Activated CD8-positive, alpha-beta memory T cell treated with anti-CD3 and anti-CD28 coated beads, Interleukin-2, amount 10 ng/mL, durations not matched to agents 7 days and 5 days (primary cell): Measurements from ENCODE around the gene PDE9A. TPM values are rescaled to one million over a fixed set of nuclear protein-coding genes. Genes with fewer than 3 reads are reported as not detected.
"Not testable (repeated sequence)": the region's sequence is repeated elsewhere in the genome, so short reads cannot be mapped to it uniquely, and the experiment has no call there.

Experiments
- ATAC-seq: fragments of 150-1000 bp; cut with Tn5 transposase; one replicate; pipeline ENCODE4 v1.10.0; 2021; ENCODE audit warnings: moderate library complexity
- CTCF ChIA-PET: fragments of 350-600 bp; sonication (Branson Sonifier 250); formaldehyde crosslinking; loops from one replicate; lab custom pipeline; 2021; ENCODE audit warnings: antibody characterized with exemption; lab: Charles Lee
- DNase-seq: peaks from one replicate; pipeline ENCODE4 v3.0.0-alpha.2; 2020
- H3K27ac Mint-ChIP-seq: one replicate; pipeline ENCODE4 v1.8.0; 2021; ENCODE audit warnings: mild to moderate bottlenecking, mixed read lengths
- H3K27me3 Mint-ChIP-seq: one replicate; pipeline ENCODE4 v1.8.0; 2021; ENCODE audit warnings: mixed read lengths
- H3K36me3 Mint-ChIP-seq: one replicate; pipeline ENCODE4 v1.8.0; 2021; ENCODE audit warnings: mild to moderate bottlenecking, mixed read lengths
- H3K4me1 Mint-ChIP-seq: one replicate; pipeline ENCODE4 v1.8.0; 2021; ENCODE audit warnings: mixed read lengths
- H3K4me3 Mint-ChIP-seq: one replicate; pipeline ENCODE4 v1.8.0; 2021; ENCODE audit warnings: mild to moderate bottlenecking, moderate library complexity, mixed read lengths
- H3K9me3 Mint-ChIP-seq: one replicate; pipeline ENCODE4 v1.8.0; 2022; ENCODE audit warnings: low read depth, mixed read lengths
- total RNA-seq, 2 experiments: library from RNA; stranded (reverse); gene quantifications; one replicate each; pipeline ENCODE4 v1.2.3, GENCODE V29; 2021

The PDE9A gene
- total RNA-seq, 2 experiments from 2014 or later = 2.0 to 6.8 TPM

- peaks cover 29% of the 10 kb centered on the region for H3K27me3 Mint-ChIP-seq
- H3K4me1 Mint-ChIP-seq, CTCF ChIA-PET, H3K9me3 Mint-ChIP-seq, DNase-seq, H3K4me3 Mint-ChIP-seq, ATAC-seq, H3K36me3 Mint-ChIP-seq, H3K27ac Mint-ChIP-seq: not testable (repeated sequence)
Observed at GRCh38 chr21:42628466-42629061, 24.9 kb upstream of the PDE9A start.

DNA sequence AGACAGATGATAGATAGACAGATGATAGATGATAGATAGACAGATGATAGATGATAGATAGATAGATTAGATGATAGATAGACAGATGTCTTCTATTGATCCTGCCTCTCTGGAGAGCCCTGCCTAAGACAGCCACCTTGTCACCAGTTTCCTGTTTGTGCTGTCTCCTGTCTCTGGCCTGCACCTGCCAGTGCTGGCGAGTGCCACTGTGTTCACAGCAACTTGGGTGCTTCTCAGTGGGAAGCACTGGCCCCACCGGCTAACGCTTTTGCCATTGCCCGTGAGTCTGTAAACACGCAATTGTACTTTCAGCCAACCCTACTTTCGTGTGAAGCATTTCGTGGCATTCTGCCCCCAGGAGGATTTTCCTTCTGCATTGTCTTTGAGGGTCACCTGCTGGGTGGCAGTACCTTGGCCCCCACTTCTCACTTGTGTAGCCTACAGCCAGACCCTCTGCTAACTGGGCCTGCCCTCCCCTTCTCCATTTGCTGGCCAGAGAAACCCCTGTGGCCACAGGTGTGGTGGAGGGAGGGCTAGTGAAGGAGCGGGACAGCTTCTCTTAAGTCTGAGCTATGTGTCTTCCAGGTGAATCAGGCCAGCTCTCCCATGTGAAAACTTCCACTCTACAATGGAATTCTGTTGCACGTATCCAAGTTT lies 23.4 kb upstream of the PDE9A start:
- Mint-ChIP-seq H3K4me1 (no peaks in the 10 kb centered on the region), H3K27ac (no peak overlapping the region), H3K9me3 (no peaks in the 10 kb centered on the region), H3K4me3 (no peak overlapping the region), H3K27me3 (peaks cover 15% of the 10 kb centered on the region), H3K36me3 (no peaks in the 10 kb centered on the region)
- ATAC-seq = no peak
- no peak for DNase-seq
- CTCF ChIA-PET = interaction anchor here (1.7 kb wide), 1 partner anchor 23 kb away, joined by 4 read pairs; the partner anchor contains the start of gene PDE9A

- ATAC-seq (no peak), DNase-seq (no peak)
- Mint-ChIP-seq H3K36me3 (no peaks in the 10 kb centered on the region), H3K4me1 (no peaks in the 10 kb centered on the region), H3K27me3 (peaks cover 11% of the 10 kb centered on the region), H3K4me3 (no peak overlapping the region), H3K9me3 (no peaks in the 10 kb centered on the region), H3K27ac (no peak overlapping the region)
- CTCF ChIA-PET = interaction anchor here (1.7 to 2.0 kb wide), 2 partner anchors 23 to 37 kb away, joined by 4 read pairs; partner anchors contain the start of gene PDE9A
Observed at GRCh38 chr21:42630626-42631025, 22.8 kb upstream of the PDE9A start.

DNA sequence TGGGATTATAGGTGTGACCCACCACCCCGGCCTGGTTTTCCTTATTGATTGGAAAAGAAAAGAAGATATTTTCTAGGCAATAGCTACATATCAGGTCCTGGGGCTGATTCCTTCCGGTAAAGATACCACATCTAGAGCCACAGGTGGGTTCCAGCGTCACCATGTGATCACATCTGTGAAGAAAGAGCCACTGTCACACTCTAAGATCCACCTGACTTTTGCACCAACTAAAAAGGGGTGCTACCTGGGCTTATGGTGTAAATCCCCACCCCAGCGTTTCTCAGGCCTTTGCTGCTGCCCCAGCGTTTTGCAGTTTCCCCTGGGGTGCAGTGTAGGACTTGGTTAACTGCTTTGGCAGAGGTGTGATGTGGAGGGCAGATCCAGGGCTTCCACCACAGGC lies 22.3 kb upstream of the PDE9A start:
- no peaks in the 10 kb centered on the region for H3K4me1 Mint-ChIP-seq
- no peaks in the 10 kb centered on the region for H3K36me3 Mint-ChIP-seq
- H3K4me3 Mint-ChIP-seq = no peak overlapping the region
- H3K27me3 Mint-ChIP-seq = peaks cover 6% of the 10 kb centered on the region
- no peaks in the 10 kb centered on the region for H3K9me3 Mint-ChIP-seq
- H3K27ac Mint-ChIP-seq = no peak overlapping the region
- no peak for DNase-seq
- CTCF ChIA-PET = interaction anchor here (1.7 to 2.0 kb wide), 2 partner anchors 22 to 38 kb away, joined by 4 read pairs; partner anchors contain the start of gene PDE9A
- ATAC-seq = no peak

DNA sequence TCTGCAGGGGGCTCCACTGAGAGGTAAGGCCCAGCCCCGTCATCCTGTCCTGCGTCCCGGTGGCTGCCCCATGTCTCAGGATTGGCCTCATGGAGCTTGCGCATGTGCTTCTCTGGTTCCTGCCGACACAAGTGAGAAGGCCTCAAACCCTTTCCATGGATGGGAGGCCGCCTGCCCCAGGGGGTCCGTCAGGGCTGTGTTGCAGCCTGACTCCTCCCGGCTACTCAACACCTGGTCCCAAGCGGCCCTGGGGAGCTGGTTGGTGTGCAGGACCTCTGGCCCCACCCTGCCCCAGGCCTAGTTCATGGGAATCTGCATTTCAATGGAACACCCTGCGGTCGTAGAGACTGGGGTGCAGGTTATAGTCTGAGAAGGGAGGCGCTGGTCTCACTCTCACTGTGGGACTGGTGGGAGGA lies 21.1 kb upstream of the PDE9A start:
- Mint-ChIP-seq H3K36me3 (no peaks in the 10 kb centered on the region), H3K4me1 (no peaks in the 10 kb centered on the region), H3K9me3 (no peaks in the 10 kb centered on the region), H3K27ac (no peak overlapping the region), H3K4me3 (no peak overlapping the region), H3K27me3 (peaks cover 1% of the 10 kb centered on the region)
- ATAC-seq = no peak
- DNase-seq = no peak
- CTCF ChIA-PET = interaction anchor here (2.0 kb wide), 1 partner anchor 39 kb away, joined by 4 read pairs; no protein-coding TSS in a partner anchor

DNA sequence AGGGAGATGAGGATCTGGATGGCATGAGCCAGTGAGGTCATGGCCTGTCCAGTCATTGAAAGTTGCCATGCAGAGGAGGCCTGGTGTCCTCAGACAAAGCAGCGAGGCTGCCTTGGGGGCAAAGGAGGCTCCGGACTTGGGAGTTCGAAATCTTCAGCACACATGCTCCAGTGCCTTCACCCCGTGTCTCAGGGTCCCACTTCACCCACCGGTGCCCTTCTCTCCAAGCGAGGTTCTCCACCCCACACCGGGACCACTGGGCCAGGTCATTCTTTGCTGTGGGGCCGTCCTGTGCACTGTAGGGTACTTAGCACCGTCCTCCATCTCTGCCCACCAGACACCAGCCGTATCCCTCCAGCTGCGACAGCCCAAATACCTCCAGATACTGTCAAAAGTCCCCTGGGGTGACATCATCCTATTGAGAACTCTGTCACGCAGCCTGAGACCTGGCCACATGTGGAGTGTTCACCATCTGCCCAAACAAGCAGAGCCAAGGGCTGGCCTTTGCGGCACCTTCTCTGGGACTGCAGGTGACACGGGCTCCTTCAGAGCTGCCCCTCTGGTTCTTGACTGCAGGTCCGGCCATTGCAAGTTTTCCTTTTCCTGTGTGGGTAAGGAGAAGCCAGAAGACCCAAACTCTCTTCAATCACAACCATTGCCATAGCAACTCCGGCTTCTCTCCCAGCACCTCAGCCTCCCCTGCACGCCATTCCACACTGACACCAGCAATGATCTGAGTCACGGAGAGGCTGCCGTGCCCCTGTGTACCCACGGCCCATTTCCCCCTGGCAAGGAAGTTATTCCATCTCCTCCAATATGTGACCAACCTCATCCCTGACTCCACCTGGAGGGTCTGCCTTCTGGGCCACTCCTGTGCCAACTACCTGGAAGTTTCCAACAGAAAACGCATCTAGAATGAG lies 20.4 kb upstream of the PDE9A start:
- Mint-ChIP-seq H3K27ac (no peak overlapping the region), H3K4me1 (no peaks in the 10 kb centered on the region), H3K27me3 (no peaks in the 10 kb centered on the region), H3K9me3 (no peaks in the 10 kb centered on the region), H3K36me3 (no peaks in the 10 kb centered on the region), H3K4me3 (no peak overlapping the region)
- CTCF ChIA-PET = no interaction called here
- ATAC-seq (no peak), DNase-seq (no peak)

DNA sequence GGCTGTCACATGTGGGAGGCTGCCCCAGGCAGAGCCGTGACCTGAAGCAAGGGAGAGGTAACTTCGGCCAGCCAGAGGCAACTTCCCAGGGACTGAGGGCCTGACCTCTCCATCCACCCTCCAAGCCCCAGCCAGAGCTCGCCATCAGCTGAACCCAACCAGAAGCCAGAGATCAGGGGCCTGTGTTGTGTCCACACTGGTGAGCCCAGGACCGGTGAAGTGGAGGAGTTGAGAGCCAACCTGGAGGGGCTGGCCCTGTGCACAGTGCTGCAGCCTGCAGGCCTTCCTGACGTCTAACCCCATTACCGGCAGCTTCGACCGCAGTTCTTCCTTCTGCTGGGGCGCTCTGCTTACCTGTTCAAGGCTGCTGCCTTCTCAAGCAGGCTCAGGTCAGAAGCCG lies 19.6 kb upstream of the PDE9A start:
- CTCF ChIA-PET = no interaction called here
- no peaks in the 10 kb centered on the region for H3K27me3 Mint-ChIP-seq
- H3K4me3 Mint-ChIP-seq = no peak overlapping the region
- no peaks in the 10 kb centered on the region for H3K4me1 Mint-ChIP-seq
- no peak for ATAC-seq
- no peak overlapping the region for H3K27ac Mint-ChIP-seq
- no peaks in the 10 kb centered on the region for H3K9me3 Mint-ChIP-seq
- no peak for DNase-seq
- H3K36me3 Mint-ChIP-seq = no peaks in the 10 kb centered on the region

GRCh38 chr21:42635848-42636519 lies 17.4 kb upstream of the PDE9A start:
- no peaks in the 10 kb centered on the region for H3K36me3 Mint-ChIP-seq
- ATAC-seq (no peak), DNase-seq (no peak)
- CTCF ChIA-PET = interaction anchor here (0.7 kb wide), 1 partner anchor 44 kb away, joined by 3 read pairs; no protein-coding TSS in a partner anchor
- H3K4me3 Mint-ChIP-seq = no peak overlapping the region
- H3K27ac Mint-ChIP-seq = no peak overlapping the region
- no peaks in the 10 kb centered on the region for H3K4me1 Mint-ChIP-seq
- no peaks in the 10 kb centered on the region for H3K9me3 Mint-ChIP-seq
- no peaks in the 10 kb centered on the region for H3K27me3 Mint-ChIP-seq

GRCh38 chr21:42636520-42637266 lies 16.7 kb upstream of the PDE9A start:
- ATAC-seq (no peak), DNase-seq (no peak)
- no peak overlapping the region for H3K27ac Mint-ChIP-seq
- no peak overlapping the region for H3K4me3 Mint-ChIP-seq
- H3K27me3 Mint-ChIP-seq = peaks cover 3% of the 10 kb centered on the region
- CTCF ChIA-PET = interaction anchor here (0.7 kb wide), 1 partner anchor 44 kb away, joined by 3 read pairs; no protein-coding TSS in a partner anchor
- no peaks in the 10 kb centered on the region for H3K9me3 Mint-ChIP-seq
- no peaks in the 10 kb centered on the region for H3K4me1 Mint-ChIP-seq
- no peaks in the 10 kb centered on the region for H3K36me3 Mint-ChIP-seq

DNA sequence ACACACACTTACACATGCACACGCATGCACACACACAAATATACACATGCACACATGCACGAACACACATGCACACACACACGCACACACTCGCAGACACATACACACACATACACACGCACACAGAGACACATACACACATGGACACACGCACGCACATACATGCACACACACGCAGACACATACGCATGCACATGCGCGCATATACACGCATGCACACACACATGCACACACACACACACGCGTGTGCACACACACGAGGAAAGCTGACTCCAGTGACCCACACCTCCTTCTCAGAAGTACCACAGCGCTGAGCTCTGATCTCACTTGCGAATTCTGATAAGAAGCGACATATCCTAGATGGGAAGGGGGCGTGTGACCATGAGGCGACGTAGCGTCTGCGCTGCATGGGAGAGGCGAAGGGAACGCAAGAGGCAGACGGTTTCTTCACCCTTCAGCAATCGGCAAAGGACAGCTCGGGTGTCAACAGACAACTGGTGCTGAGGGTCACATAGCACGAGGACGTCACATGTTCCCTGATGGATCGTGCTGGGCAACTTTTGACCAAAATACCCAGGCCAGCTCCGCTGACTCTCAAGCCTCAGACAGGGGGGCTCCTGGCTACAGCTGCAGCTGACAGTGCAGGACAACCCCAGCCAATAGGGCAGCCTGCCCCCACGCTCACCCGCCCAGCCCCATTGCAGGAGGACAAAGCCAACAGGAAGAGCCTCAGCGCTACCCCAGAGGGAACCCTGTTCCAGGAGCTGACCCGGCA lies 16.0 kb upstream of the PDE9A start:
- H3K4me3 Mint-ChIP-seq = no peak overlapping the region
- CTCF ChIA-PET = no interaction called here
- H3K27me3 Mint-ChIP-seq = peaks cover 9% of the 10 kb centered on the region
- ATAC-seq (no peak), DNase-seq (no peak)
- H3K4me1 Mint-ChIP-seq = no peaks in the 10 kb centered on the region
- H3K36me3 Mint-ChIP-seq = no peaks in the 10 kb centered on the region
- H3K9me3 Mint-ChIP-seq = no peaks in the 10 kb centered on the region
- H3K27ac Mint-ChIP-seq = no peak overlapping the region

DNA sequence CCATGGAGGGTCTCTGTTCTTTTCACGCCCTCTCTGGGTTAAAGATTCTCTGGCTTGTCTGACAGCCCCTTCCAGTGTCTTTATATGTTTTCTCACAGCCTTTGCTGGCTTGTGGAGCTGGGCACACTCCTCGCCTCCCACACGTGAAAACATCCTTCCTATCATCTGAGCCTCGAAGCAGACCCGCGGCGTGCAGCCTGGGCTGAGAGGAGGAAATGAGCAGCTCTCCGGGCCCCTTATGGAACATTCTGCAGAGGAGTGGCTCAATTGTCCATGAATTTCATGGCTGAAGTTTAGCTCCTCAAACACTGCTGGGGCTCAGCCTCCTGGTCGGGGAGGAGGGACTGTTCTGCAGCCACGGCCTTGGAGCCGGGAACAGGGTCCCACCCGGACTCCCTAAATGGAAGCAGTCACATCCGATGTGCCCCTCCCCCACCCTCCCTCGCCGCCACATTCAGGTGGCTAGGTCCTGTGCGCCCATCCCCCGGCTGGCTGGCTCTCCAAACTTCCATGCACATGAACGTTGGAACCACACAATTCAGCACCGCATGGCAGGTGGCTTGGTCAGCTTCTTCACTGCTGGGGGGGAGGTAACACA lies 15.1 kb upstream of the PDE9A start:
- no peak for DNase-seq
- CTCF ChIA-PET = no interaction called here

More for the DNA sequence above, 15.1 kb upstream of the PDE9A start:
- no peak for ATAC-seq
- Mint-ChIP-seq H3K36me3 (no peaks in the 10 kb centered on the region), H3K4me1 (no peaks in the 10 kb centered on the region), H3K27me3 (peaks cover 13% of the 10 kb centered on the region), H3K9me3 (no peaks in the 10 kb centered on the region), H3K4me3 (no peak overlapping the region), H3K27ac (no peak overlapping the region)
